GM19025 (cell line): ENCODE data around the gene MLLT11.

Source experiments
- ATAC-seq: cut with Tn5 transposase; IDR thresholded peaks from one replicate; pipeline ENCODE4 v1.9.1; 2021; ENCODE audit warnings: mild to moderate bottlenecking, low read depth, moderate library complexity; ENCODE audit not compliant: unreplicated experiment

The MLLT11 gene

GRCh38 chr1:151060007-151060656 is at the start of gene MLLT11:
MLLT11 (plus strand) TSS chr1:151060397; CDS start chr1:151067225, 6,828 bp downstream.
- ATAC-seq, result no peak

GRCh38 chr1:151011154-151011850 is 48.9 kb upstream of the MLLT11 start:
- ATAC-seq, result no peak

- ATAC-seq, result no peak
These were observed 47.3 kb upstream of the MLLT11 start for GRCh38 chr1:151012684-151013471.

DNA sequence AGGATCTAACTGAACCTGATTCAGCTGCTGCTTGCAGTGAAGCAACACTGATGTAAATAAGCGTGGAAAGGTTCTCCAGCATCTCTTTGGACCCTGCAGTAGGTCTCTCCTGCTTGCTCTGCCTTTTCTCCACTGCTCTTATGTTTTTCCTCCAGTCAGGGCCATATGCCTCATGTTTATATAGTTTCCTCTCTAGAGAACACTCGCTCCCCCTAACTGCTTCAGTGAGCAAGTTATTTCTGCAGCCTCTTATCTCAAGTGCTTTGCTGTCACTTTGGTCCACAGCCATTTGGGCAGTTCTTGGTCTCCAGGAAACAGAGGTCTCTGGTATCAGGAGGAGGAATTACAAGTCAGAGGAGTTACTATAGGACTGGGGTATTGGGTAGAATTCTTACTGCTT is 46.7 kb upstream of the MLLT11 start:
- ATAC-seq, result no peak

GRCh38 chr1:151024540-151025146 is 35.6 kb upstream of the MLLT11 start:
- no peak for ATAC-seq

DNA sequence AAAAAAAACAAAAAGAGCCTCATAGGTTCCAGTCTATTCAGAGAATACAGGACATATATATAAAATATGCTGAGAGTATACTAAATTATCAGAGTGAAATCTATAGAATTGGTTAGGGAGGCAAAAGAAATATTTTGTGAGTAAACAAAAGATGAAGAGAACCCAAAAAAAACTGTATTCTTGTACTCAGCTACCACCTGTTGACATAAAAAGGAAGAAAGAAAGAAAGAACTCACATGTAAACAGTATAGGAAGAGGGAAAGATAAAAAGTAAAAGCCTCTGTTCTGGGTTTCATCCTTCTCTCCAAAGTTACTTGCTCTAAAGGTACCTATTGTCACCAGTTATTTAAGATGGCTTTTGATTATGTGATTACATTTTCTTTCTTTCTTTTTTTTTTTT is 33.7 kb upstream of the MLLT11 start:
- no peak for ATAC-seq

DNA sequence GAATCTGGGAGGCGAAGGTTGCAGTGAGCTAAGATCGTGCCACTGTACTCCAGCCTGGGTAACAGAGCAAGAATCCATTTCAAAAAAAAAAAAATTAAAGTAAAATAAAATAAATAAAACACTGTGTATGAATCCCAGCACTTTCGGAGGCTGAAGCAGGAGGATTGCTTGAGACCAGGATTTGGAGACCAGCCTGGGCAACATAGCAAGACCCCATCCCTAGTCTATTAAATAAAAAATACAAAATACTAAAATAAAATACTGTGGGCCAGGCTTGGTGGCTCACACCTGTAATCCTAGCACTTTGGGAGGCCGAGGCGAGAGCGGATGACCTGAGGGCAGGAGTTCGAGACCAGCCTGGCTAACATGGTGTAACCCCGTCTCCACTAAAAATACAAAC is 28.0 kb upstream of the MLLT11 start:
- ATAC-seq, result no peak

GRCh38 chr1:151035167-151035566 is 25.0 kb upstream of the MLLT11 start:
- ATAC-seq, result no peak

GRCh38 chr1:151036356-151036755 is 23.8 kb upstream of the MLLT11 start, which contains the start of gene BNIPL:
BNIPL (plus strand) TSS chr1:151036586; CDS start chr1:151036726, 140 bp downstream.
- no peak for ATAC-seq

GRCh38 chr1:151037032-151037431 is 23.2 kb upstream of the MLLT11 start:
- no peak for ATAC-seq

DNA sequence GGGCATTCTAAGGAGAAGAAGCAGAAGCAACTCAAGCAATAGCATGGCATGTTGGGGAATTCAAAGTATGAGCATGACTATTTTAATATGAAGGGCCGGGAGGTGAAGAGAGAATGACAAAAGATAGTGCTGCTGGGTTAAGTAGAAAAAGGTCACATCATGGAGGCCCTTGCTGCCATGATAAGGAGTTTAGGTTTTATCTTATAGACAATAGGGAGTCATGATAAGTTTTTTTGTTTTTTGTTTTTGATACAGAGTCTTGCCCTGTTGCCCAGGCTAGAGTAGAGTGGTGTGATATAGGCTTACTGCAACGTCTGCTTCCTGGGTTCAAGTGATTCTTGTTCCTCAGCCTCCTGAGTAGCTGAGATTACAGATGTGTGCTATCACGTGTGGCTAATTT is 20.7 kb upstream of the MLLT11 start:
- no peak for ATAC-seq

DNA sequence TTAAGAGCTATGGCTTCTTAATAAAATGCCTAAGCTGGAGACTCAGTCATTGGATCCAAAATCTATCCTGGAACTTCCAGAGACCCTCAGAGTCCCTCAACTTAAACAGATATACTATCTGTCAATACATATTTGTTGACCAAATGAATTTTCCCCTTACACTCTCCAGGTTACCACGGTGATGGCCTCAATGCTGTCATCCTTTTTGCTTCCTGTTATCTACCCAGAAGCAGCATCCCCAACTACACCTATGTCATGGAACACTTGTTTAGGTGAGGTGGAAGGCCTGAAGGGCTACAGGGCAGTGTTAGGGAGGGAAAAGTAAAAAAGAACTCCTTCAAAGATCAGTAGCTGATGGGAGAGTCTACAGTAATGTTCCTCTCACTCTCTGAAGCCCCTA is 17.0 kb upstream of the MLLT11 start:
- ATAC-seq, result no peak

DNA sequence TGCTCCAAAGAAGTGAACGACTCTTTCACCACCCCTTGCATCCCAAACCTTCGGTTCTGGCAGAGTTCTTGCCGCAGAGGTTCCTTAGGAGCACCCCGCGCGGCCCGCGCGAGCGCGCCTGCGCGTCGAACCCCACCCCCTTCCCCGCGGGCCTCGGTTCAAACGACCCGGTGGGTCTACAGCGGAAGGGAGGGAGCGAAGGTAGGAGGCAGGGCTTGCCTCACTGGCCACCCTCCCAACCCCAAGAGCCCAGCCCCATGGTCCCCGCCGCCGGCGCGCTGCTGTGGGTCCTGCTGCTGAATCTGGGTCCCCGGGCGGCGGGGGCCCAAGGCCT is 12.6 kb upstream of the MLLT11 start, which contains the start of gene C1orf56:
Gene C1orf56, plus strand, starts transcription at position 161 of the 334 bp plus-strand sequence. Its CDS starts 97 bp downstream, at position 258.
- ATAC-seq, result no peak

- no peak for ATAC-seq
These were observed 12.1 kb upstream of the MLLT11 start for GRCh38 chr1:151047925-151048644.

GRCh38 chr1:151048645-151049032 is 11.6 kb upstream of the MLLT11 start:
- ATAC-seq, result no peak

- ATAC-seq, result no peak
These were observed 10.7 kb upstream of the MLLT11 start for GRCh38 chr1:151049458-151049857.

- no peak for ATAC-seq
These were observed 10.0 kb upstream of the MLLT11 start for GRCh38 chr1:151050051-151050688.

DNA sequence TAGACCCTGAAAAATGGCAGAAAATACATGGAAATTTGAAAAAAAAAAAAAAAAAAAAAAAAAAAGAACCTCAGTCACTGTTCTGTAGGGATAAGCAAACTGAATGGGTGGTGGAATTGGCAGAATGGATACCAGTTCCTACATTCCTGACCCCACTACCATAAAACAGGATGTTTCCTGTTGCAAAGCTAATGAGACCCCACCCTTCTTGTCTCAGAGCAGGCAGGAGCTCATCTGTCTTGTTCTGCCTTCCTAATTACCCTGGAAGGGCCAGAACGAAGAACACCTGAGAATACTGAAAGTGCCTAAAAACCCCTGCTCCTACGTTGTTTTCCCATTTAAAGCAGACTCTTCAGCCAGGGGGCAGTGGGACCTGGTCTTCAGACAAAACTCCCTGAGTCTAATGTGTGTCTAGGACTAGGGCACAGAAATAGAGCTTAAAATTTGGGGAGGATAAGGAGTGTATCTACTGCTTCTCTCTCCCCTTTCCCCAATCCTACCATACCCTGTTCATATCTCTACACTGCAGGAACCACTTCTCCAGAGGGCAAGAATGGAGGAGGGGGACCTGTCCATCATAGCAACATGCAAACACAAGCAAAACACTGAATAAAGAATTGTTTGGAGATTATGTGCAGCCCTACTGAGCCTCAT is 8.7 kb upstream of the MLLT11 start:
- no peak for ATAC-seq

GRCh38 chr1:151054971-151055547 is 5.1 kb upstream of the MLLT11 start:
- ATAC-seq, result no peak
